OCI-LY1 (cell line): ENCODE measurements around the gene CD82.

Experiments used
- EZH2 ChIP-seq: fragments of 200-600 bp; sonication (generic), shearing (Covaris generic); IDR thresholded peaks from 2 replicates; pipeline ENCODE4 v1.8.0; 2017; ENCODE audit warnings: borderline replicate concordance, mixed run types, mild to moderate bottlenecking, antibody characterized with exemption, low read length, moderate library complexity, mixed read lengths
- TF ChIP-seq, protein P1 (sequence below): fragments of 200-600 bp; sonication (generic), shearing (Covaris generic); IDR thresholded peaks from 2 replicates; pipeline ENCODE4 v1.5.1; 2017; ENCODE audit warnings: mild to moderate bottlenecking, antibody characterized with exemption, low read length, moderate library complexity, mixed read lengths

DNA sequence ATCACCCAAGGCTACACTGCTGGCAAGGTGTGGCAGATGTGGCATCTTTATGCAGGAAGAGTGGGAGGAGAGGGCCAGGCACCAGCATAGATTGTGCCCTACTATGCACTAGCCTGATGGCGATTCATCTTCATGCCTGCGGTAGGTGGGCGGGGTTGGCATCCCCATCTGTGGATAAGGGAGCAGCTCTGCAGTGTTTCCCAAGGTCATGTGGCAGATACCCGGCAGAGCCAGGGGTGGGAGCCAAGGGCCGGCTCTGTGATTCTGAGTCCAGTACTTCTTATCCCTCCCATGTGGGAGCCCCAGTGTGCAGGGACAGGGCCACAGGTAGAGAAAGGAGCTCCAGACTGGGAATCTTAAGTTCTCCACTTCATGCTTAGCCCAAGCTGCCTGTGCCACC, 20.0 kb downstream of the CD82 start:
- TF ChIP-seq, protein P1, sequence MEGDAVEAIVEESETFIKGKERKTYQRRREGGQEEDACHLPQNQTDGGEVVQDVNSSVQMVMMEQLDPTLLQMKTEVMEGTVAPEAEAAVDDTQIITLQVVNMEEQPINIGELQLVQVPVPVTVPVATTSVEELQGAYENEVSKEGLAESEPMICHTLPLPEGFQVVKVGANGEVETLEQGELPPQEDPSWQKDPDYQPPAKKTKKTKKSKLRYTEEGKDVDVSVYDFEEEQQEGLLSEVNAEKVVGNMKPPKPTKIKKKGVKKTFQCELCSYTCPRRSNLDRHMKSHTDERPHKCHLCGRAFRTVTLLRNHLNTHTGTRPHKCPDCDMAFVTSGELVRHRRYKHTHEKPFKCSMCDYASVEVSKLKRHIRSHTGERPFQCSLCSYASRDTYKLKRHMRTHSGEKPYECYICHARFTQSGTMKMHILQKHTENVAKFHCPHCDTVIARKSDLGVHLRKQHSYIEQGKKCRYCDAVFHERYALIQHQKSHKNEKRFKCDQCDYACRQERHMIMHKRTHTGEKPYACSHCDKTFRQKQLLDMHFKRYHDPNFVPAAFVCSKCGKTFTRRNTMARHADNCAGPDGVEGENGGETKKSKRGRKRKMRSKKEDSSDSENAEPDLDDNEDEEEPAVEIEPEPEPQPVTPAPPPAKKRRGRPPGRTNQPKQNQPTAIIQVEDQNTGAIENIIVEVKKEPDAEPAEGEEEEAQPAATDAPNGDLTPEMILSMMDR = no peak
- TF ChIP-seq EZH2 = no peak
